ENCODE results near the gene CLCN7. TPM values are rescaled to one million over a fixed set of nuclear protein-coding genes. Genes with fewer than 3 reads are reported as not detected.
"Not testable (repeated sequence)": the region's sequence is repeated elsewhere in the genome, so short reads cannot be mapped to it uniquely, and the experiment has no call there.

CLCN7 gene
- total RNA-seq, 1 donor from 2014 or later, result 76.2 TPM

DNA sequence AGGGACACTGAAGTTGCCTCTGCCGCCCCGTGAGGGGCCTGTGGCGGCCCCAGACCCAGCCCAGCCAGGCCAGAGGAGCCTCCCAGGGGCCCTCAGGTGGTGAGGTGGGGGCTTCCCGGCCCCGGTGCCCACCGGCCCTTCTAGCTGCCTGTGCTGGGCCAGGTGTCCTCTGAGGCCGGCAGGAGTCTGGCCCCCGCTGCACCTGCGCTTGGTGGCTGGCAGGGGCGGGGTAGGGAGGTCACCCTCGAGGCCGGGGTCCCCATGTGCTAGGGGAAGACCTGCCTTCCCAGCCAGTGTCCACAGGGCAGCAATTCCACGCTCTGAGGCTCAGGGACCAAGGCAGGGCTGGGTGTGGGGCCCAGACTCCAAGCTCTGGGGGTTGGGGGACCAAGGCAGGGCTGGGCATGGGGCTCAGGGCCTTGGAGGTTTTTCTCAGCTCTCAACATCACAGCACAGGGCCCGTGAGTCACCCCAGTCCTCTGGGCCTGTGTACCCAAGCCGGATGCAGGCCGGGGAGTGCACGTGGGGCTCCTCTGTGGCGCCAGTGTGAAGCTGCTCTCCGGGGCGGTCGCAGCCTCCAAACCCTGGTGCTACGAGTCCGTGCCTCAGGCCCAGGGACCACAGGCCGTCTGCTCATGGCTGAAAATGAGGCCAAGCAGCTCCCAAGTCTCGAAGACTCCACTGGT, 29.2 kb downstream of the CLCN7 start:
- TF ChIP-seq, protein P1, sequence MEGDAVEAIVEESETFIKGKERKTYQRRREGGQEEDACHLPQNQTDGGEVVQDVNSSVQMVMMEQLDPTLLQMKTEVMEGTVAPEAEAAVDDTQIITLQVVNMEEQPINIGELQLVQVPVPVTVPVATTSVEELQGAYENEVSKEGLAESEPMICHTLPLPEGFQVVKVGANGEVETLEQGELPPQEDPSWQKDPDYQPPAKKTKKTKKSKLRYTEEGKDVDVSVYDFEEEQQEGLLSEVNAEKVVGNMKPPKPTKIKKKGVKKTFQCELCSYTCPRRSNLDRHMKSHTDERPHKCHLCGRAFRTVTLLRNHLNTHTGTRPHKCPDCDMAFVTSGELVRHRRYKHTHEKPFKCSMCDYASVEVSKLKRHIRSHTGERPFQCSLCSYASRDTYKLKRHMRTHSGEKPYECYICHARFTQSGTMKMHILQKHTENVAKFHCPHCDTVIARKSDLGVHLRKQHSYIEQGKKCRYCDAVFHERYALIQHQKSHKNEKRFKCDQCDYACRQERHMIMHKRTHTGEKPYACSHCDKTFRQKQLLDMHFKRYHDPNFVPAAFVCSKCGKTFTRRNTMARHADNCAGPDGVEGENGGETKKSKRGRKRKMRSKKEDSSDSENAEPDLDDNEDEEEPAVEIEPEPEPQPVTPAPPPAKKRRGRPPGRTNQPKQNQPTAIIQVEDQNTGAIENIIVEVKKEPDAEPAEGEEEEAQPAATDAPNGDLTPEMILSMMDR (conservative IDR thresholded peaks at IDR 0.05; ENCODE audit: low read depth, low read length), result no peak
- no peak overlapping the region for H3K4me3 ChIP-seq (ENCODE audit: low read depth, low read length)

DNA sequence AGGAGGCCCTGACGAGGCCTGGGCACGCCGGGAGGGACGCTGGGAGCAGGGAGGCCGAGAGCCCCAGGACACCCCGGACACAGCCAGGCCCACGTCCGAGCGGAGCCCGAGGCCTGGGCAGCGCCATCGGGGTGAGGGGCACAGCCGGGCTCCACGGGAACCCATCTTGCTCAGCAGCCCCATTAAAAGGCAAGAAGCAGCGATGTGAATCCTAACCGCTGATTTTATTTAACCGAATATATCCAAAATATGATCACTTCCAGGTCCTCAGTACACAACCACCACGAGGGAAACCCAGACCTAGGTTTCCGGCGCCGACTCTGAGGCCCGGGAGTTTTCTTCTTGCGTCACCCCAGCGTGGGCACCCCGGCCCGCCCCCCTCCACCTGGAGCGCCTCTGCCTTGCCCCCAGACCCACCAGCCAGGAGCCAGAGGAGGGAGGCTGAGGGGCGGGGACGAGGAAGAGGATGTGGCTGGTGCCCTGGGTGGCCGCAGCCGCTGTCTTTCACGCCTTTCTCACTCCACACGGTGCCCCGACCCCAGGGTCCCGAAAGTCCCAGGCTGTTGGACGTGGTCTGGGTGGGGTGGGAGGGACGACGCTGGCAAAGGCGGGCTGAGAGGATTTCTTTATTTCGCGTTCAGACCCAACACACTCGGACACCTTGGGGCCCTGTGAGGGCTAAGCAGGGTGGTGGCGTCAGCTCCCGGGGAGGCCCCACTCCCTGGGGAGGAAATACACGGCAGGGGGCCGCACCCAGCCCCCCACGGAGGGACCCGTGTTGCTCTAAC, 29.9 kb downstream of the CLCN7 start:
- DNase-seq (ENCODE audit: low read depth), result no peak
- TF ChIP-seq, protein P1 (conservative IDR thresholded peaks at IDR 0.05; ENCODE audit: low read depth, low read length), result no peak
- H3K4me3 ChIP-seq (ENCODE audit: low read depth, low read length), result no peak overlapping the region

More for the DNA sequence above, 29.2 kb downstream of the CLCN7 start:
- DNase-seq (ENCODE audit: low read depth), result no peak

DNA sequence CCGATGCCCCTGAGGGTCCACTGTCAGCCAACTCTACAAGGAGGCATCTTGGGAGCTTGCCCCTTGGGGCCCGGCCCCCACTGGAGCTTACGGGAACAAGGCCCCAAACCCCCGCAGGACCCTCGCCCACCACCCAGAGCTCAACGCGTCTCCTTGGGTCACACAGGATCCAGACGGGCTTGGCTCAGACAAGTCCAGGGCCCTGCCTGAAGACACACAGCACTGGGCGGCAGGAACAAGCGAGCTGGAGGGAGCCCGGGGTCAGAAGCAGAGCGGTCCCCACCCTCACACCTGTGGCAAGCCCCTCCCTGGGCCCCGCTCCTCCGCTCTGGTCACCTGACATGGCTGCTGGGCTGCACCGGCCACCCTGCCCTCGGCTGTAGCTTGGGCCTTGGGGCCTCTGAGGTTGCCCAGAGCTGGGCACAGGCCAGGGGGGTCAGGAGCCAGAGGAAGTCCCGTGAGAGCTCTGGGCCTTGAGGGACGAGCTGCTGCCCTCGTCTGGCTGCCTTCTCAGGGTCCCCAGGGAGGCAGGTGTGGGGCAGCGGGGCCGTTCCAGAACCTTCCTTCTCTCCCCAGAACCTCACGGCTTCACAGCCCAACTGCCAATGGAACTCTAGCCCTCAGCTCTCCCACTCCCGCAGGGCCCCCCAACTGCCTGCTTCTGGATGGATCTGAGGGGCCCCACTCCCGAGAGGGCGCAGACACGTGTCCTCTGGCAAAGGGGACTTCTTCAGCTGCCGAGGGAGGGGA, 30.7 kb downstream of the CLCN7 start, which contains the start of gene CCDC154:
TSS of gene CCDC154 (minus strand) at position 577 of the 750 bp plus-strand sequence. CDS start at position 343, 234 bp downstream.
- TF ChIP-seq, protein P1 (conservative IDR thresholded peaks at IDR 0.05; ENCODE audit: low read depth, low read length), result no peak
- H3K4me3 ChIP-seq (ENCODE audit: low read depth, low read length), result no peak within 1 kb of the TSS
- no peak for DNase-seq (ENCODE audit: low read depth)

DNA sequence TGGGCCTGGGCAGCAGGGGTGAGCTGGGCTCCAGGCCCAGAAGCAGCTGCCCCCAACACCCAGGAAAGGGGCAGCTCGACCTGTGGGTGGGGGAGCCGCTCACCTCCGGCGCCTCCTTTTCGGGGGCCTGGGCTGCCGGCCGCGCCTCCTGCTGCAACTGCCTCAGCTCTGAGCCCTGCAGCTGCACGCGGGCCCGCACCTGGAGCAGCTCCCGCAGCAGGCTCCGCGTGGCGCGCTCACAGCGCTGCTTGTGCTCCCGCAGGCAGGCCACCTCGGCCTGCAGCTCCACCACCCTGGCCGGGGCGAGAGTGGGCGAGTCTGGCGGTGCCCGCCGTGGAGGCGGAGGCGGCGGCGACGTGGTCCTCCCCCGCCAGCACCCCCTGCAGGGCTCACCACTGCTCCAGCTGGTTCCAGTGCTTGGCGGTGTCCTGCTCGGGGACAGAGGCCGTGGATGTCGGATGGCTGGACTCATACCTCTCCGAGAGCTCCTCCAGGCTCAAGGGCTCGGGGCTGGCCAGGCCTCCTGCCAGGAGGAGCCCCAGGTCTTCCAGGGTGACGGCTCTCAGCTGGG, 31.3 kb downstream of the CLCN7 start:
- H3K4me3 ChIP-seq (ENCODE audit: low read depth, low read length), result no peak overlapping the region
- TF ChIP-seq, protein P1 (conservative IDR thresholded peaks at IDR 0.05; ENCODE audit: low read depth, low read length), result no peak
- no peak for DNase-seq (ENCODE audit: low read depth)

DNA sequence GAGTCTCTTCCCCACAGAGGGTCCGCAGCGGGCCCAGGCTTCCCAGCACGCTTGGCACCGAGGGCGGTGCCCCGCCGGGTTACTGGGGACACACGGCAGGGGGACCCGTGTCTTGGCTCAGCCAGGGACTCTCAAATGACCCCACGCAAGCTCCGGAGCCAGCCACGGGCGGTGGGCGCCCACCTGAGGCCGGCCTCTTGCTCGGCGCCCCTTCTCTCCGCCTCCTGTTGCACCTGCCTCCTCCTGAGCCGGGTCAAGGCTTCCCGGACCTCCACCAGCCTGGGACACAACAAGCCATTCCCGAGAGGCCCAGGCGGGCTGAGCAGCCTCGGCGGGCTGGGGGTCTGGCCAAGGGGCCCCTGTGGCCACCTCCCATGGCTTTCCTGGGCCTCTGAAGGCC, 32.1 kb downstream of the CLCN7 start:
- no peak for DNase-seq (ENCODE audit: low read depth)
- no peak overlapping the region for H3K4me3 ChIP-seq (ENCODE audit: low read depth, low read length)
- TF ChIP-seq, protein P1 (conservative IDR thresholded peaks at IDR 0.05; ENCODE audit: low read depth, low read length), result no peak

DNA sequence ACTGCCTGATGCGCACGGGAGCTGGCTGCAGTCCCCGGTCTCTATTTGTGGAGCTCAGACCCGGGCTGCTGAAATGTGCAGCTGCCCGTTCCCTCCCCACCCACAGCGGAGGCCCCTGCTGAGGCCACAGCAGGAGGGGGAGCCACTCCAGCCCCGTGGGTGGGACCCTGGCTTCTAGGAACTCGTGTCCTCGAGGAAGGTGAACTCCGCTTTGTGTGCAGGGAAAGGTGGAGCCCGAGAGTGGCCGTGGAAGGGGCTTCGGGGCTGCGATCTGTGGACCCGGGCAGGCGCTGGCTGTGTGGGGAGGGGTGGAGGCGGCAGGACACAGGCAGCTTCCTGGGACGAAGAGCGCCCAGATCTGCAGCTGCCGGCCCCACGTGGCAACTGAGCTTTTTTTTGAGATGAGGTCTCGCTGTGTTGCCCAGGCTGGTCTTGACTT, 33.4 kb downstream of the CLCN7 start:
- no peak for DNase-seq (ENCODE audit: low read depth)
- H3K4me3 ChIP-seq (ENCODE audit: low read depth, low read length), result no peak overlapping the region
- TF ChIP-seq, protein P1 (conservative IDR thresholded peaks at IDR 0.05; ENCODE audit: low read depth, low read length), result no peak

DNA sequence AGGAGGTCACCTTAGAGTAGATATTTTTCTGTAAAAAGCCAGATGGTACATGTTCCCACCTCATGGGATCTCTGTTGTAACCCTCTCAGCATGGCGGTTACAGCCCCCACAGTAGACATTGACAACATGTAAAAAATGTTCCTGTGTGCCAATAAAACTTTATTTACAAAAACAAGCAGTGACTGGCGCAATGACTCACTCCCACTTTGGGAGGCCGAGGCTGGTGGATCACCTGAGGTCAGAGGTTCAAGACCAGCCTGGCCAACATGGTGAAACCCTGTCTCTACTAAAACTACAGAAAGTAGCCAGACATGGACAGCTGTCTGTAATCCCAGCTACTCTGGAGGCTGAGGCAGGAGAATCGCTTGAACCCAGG, 35.1 kb downstream of the CLCN7 start:
- not testable (repeated sequence) for DNase-seq (ENCODE audit: low read depth)

More for the DNA sequence above, 35.1 kb downstream of the CLCN7 start:
- not testable (repeated sequence) for H3K4me3 ChIP-seq (ENCODE audit: low read depth, low read length)

Data from epithelial cell of proximal tubule (primary cell).